Vagina (tissue), 2 donors: Measurements from ENCODE around the gene RSPH1.

Experiments
- CTCF ChIP-seq, 3 experiments: fragments of 450-650 bp in 2 of 3; fragments of 200-600 bp in 1 of 3; sonication (generic) in 1 of 3; IDR thresholded peaks; one replicate each; pipeline ENCODE4 v1.5.1; 2017 to 2019; ENCODE audit warnings: antibody characterized with exemption in 3 of 3, mild to moderate bottlenecking in 2 of 3, moderate library complexity in 2 of 3
- POLR2AphosphoS5 ChIP-seq, 2 donors: sonication (generic); formaldehyde crosslinking; IDR thresholded peaks; one replicate each; pipeline ENCODE4 v1.9.0; 2017; ENCODE audit warnings: antibody characterized with exemption in 2 of 2, mild to moderate bottlenecking in 2 of 2, low read depth in 1 of 2; ENCODE audit not compliant: insufficient read depth in 1 of 2

GRCh38 chr21:42447182-42447581 is 48.8 kb downstream of the RSPH1 start:
- TF ChIP-seq POLR2AphosphoS5 (IDR thresholded peaks at IDR 0.05; ENCODE audit: insufficient read depth in 1 of 2, low read depth in 1 of 2) = no peak
- TF ChIP-seq CTCF (IDR thresholded peaks at IDR 0.05) = no peak
